HUES6 (cell line): ENCODE measurements around the gene SKA2.
"Not testable (repeated sequence)": the region's sequence is repeated elsewhere in the genome, so short reads cannot be mapped to it uniquely, and the experiment has no call there.

Source experiments
- H3K27ac ChIP-seq: 2 replicates; pipeline ENCODE4 v1.7.0; 2013; ENCODE audit warnings: low read depth, mild to moderate bottlenecking, low read length, inconsistent platforms
- H3K27me3 ChIP-seq: 2 replicates; pipeline ENCODE4 v1.6.1; 2013; ENCODE audit warnings: low read length; ENCODE audit not compliant: control insufficient read depth, insufficient read depth
- H3K36me3 ChIP-seq: 2 replicates; pipeline ENCODE4 v1.6.1; 2013; ENCODE audit warnings: low read length; ENCODE audit not compliant: control insufficient read depth, insufficient read depth
- H3K4me1 ChIP-seq: 2 replicates; pipeline ENCODE4 v1.6.1; 2013; ENCODE audit warnings: low read length; ENCODE audit not compliant: control insufficient read depth, insufficient read depth
- H3K4me3 ChIP-seq: 2 replicates; pipeline ENCODE4 v1.5.1; 2013; ENCODE audit warnings: low read depth, low read length
- H3K9ac ChIP-seq: one replicate; pipeline ENCODE4 v1.6.1; 2013; ENCODE audit warnings: mild to moderate bottlenecking, low read length
- H3K9me3 ChIP-seq: 2 replicates; pipeline ENCODE4 v1.6.1; 2013; ENCODE audit warnings: low read depth, low read length; ENCODE audit not compliant: control insufficient read depth, insufficient read depth

The SKA2 gene

GRCh38 chr17:59151591-59151990 is 3.4 kb downstream of the SKA2 start:
- no peak overlapping the region for H3K9ac ChIP-seq
- H3K36me3 ChIP-seq, result no peaks in the 10 kb centered on the region
- no peaks in the 10 kb centered on the region for H3K9me3 ChIP-seq
- H3K4me3 ChIP-seq, result peak overlapping the region; percentile 24; the same call in 1 of the 2 replicates
- H3K4me1 ChIP-seq, result peaks cover 21% of the 10 kb centered on the region
- no peak overlapping the region for H3K27ac ChIP-seq
- H3K27me3 ChIP-seq, result no peaks in the 10 kb centered on the region

GRCh38 chr17:59151006-59151405 is 4.0 kb downstream of the SKA2 start:
- Histone ChIP-seq H3K9ac (no peak overlapping the region), H3K27ac (no peak overlapping the region), H3K4me1 (peaks cover 21% of the 10 kb centered on the region), H3K9me3 (no peaks in the 10 kb centered on the region), H3K36me3 (no peaks in the 10 kb centered on the region), H3K4me3 (no peak overlapping the region), H3K27me3 (no peaks in the 10 kb centered on the region)

- Histone ChIP-seq H3K27me3 (no peaks in the 10 kb centered on the region), H3K27ac (no peak overlapping the region), H3K4me3 (no peak overlapping the region), H3K4me1 (peaks cover 21% of the 10 kb centered on the region), H3K9me3 (no peaks in the 10 kb centered on the region), H3K36me3 (0 out of 2 replicates have a peak, but pooled peaks cover 3% of the 10 kb centered on the region), H3K9ac (no peak overlapping the region)
Measured at GRCh38 chr17:59149841-59150511, 5.0 kb downstream of the SKA2 start.

GRCh38 chr17:59149051-59149450 is 5.9 kb downstream of the SKA2 start:
- H3K4me3 ChIP-seq, result no peak overlapping the region
- H3K9ac ChIP-seq, result no peak overlapping the region
- H3K36me3 ChIP-seq, result peaks cover 7% of the 10 kb centered on the region
- H3K4me1 ChIP-seq, result peaks cover 21% of the 10 kb centered on the region
- no peak overlapping the region for H3K27ac ChIP-seq
- H3K9me3 ChIP-seq, result no peaks in the 10 kb centered on the region
- no peaks in the 10 kb centered on the region for H3K27me3 ChIP-seq

- Histone ChIP-seq H3K27me3 (no peaks in the 10 kb centered on the region), H3K36me3 (peaks cover 14% of the 10 kb centered on the region), H3K9ac (no peak overlapping the region), H3K4me3 (no peak overlapping the region), H3K4me1 (no peaks in the 10 kb centered on the region), H3K27ac (no peak overlapping the region), H3K9me3 (no peaks in the 10 kb centered on the region)
Measured at GRCh38 chr17:59145571-59146096, 9.4 kb downstream of the SKA2 start.

GRCh38 chr17:59141860-59142259 is 13.1 kb downstream of the SKA2 start:
- H3K4me1 ChIP-seq, result no peaks in the 10 kb centered on the region
- H3K27ac ChIP-seq, result no peak overlapping the region
- H3K27me3 ChIP-seq, result no peaks in the 10 kb centered on the region
- peaks cover 14% of the 10 kb centered on the region for H3K36me3 ChIP-seq
- no peaks in the 10 kb centered on the region for H3K9me3 ChIP-seq
- H3K9ac ChIP-seq, result no peak overlapping the region
- no peak overlapping the region for H3K4me3 ChIP-seq

GRCh38 chr17:59139939-59140338 is 15.0 kb downstream of the SKA2 start:
- Histone ChIP-seq H3K4me1 (no peaks in the 10 kb centered on the region), H3K27me3 (no peaks in the 10 kb centered on the region), H3K36me3 (peaks cover 12% of the 10 kb centered on the region), H3K27ac (no peak overlapping the region), H3K4me3 (no peak overlapping the region), H3K9ac (no peak overlapping the region), H3K9me3 (no peaks in the 10 kb centered on the region)

- H3K9me3 ChIP-seq, H3K36me3 ChIP-seq, H3K4me3 ChIP-seq, H3K4me1 ChIP-seq, H3K9ac ChIP-seq, H3K27ac ChIP-seq, H3K27me3 ChIP-seq: not testable (repeated sequence)
Measured at GRCh38 chr17:59138339-59138738, 16.6 kb downstream of the SKA2 start.

- no peak overlapping the region for H3K27ac ChIP-seq
- H3K4me3 ChIP-seq, result no peak overlapping the region
- H3K27me3 ChIP-seq, result no peaks in the 10 kb centered on the region
- peaks cover 30% of the 10 kb centered on the region for H3K36me3 ChIP-seq
- H3K9ac ChIP-seq, result no peak overlapping the region
- H3K9me3 ChIP-seq, result no peaks in the 10 kb centered on the region
- no peaks in the 10 kb centered on the region for H3K4me1 ChIP-seq
Measured at GRCh38 chr17:59131131-59131530, 23.9 kb downstream of the SKA2 start.

GRCh38 chr17:59129814-59130213 is 25.2 kb downstream of the SKA2 start:
- H3K4me3 ChIP-seq, result no peak overlapping the region

GRCh38 chr17:59126809-59127417 is 28.1 kb downstream of the SKA2 start:
- H3K9me3 ChIP-seq, result no peaks in the 10 kb centered on the region
- no peak overlapping the region for H3K9ac ChIP-seq
- no peak overlapping the region for H3K27ac ChIP-seq
- H3K36me3 ChIP-seq, result peaks cover 39% of the 10 kb centered on the region
- H3K27me3 ChIP-seq, result no peaks in the 10 kb centered on the region
- H3K4me1 ChIP-seq, result no peaks in the 10 kb centered on the region
- no peak overlapping the region for H3K4me3 ChIP-seq

More at GRCh38 chr17:59129814-59130213, 25.2 kb downstream of the SKA2 start:
- Histone ChIP-seq H3K27me3 (no peaks in the 10 kb centered on the region), H3K4me1 (no peaks in the 10 kb centered on the region), H3K36me3 (peaks cover 31% of the 10 kb centered on the region), H3K9me3 (no peaks in the 10 kb centered on the region), H3K27ac (no peak overlapping the region), H3K9ac (no peak overlapping the region)
